NCI-H748 (cell line): ENCODE results near the gene HOXB9.

ENCODE experiments used
- DNase-seq: peaks from one replicate; lab custom pipeline; 2025; ENCODE audit not compliant: unreplicated experiment; lab: John Stamatoyannopoulos, UW

The HOXB9 gene

GRCh38 chr17:48639982-48640857 lies 14.1 kb upstream of the HOXB9 start:
- no peak for DNase-seq

- no peak for DNase-seq
These were observed 13.0 kb upstream of the HOXB9 start for GRCh38 chr17:48639136-48639535.

GRCh38 chr17:48637323-48638260 lies 11.4 kb upstream of the HOXB9 start:
- DNase-seq: no peak

- peak; percentile 92 for DNase-seq
These were observed 10.2 kb upstream of the HOXB9 start for GRCh38 chr17:48636177-48637018.

GRCh38 chr17:48634493-48635208 lies 8.5 kb upstream of the HOXB9 start:
- no peak for DNase-seq

GRCh38 chr17:48633266-48633677 lies 7.1 kb upstream of the HOXB9 start:
- no peak for DNase-seq

GRCh38 chr17:48632579-48633265 lies 6.6 kb upstream of the HOXB9 start:
- DNase-seq: no peak

- no peak for DNase-seq
These were observed 5.8 kb upstream of the HOXB9 start for GRCh38 chr17:48631693-48632578.

- no peak for DNase-seq
These were observed 5.0 kb upstream of the HOXB9 start for GRCh38 chr17:48630925-48631692.

- DNase-seq: no peak
These were observed 4.1 kb upstream of the HOXB9 start for GRCh38 chr17:48630009-48630924.

GRCh38 chr17:48629411-48629759 lies 3.2 kb upstream of the HOXB9 start:
- no peak for DNase-seq

- no peak for DNase-seq
These were observed 2.7 kb upstream of the HOXB9 start for GRCh38 chr17:48628649-48629410.

GRCh38 chr17:48627623-48628521 lies 1.7 kb upstream of the HOXB9 start:
- no peak for DNase-seq

- DNase-seq: no peak
These were observed 1.0 kb upstream of the HOXB9 start for GRCh38 chr17:48627118-48627597.
